Activated T-cell treated with anti-CD3 and anti-CD28 coated beads, Interleukin-2, amount 50 U/mL, for 24 hours (primary cell): Measurements from ENCODE around the gene TPSG1.

ENCODE experiments used
- DNase-seq: peaks from one replicate; pipeline ENCODE4 v3.0.0-alpha.2; 2020
- H3K27ac Mint-ChIP-seq: 2 replicates; pipeline ENCODE4 v1.8.0; 2020; ENCODE audit warnings: mild to moderate bottlenecking, mixed read lengths
- H3K27me3 Mint-ChIP-seq: 2 replicates; pipeline ENCODE4 v1.8.0; 2020; ENCODE audit warnings: mixed read lengths
- H3K36me3 Mint-ChIP-seq: 2 replicates; pipeline ENCODE4 v1.8.0; 2020; ENCODE audit warnings: low read depth, mixed read lengths
- H3K4me1 Mint-ChIP-seq: 2 replicates; pipeline ENCODE4 v1.8.0; 2020; ENCODE audit warnings: low read depth, mixed read lengths
- H3K4me3 Mint-ChIP-seq: 2 replicates; pipeline ENCODE4 v1.8.0; 2020; ENCODE audit warnings: mild to moderate bottlenecking, moderate library complexity, mixed read lengths
- H3K9me3 Mint-ChIP-seq: 2 replicates; pipeline ENCODE4 v1.8.0; 2020; ENCODE audit warnings: mixed read lengths

Gene TPSG1

DNA sequence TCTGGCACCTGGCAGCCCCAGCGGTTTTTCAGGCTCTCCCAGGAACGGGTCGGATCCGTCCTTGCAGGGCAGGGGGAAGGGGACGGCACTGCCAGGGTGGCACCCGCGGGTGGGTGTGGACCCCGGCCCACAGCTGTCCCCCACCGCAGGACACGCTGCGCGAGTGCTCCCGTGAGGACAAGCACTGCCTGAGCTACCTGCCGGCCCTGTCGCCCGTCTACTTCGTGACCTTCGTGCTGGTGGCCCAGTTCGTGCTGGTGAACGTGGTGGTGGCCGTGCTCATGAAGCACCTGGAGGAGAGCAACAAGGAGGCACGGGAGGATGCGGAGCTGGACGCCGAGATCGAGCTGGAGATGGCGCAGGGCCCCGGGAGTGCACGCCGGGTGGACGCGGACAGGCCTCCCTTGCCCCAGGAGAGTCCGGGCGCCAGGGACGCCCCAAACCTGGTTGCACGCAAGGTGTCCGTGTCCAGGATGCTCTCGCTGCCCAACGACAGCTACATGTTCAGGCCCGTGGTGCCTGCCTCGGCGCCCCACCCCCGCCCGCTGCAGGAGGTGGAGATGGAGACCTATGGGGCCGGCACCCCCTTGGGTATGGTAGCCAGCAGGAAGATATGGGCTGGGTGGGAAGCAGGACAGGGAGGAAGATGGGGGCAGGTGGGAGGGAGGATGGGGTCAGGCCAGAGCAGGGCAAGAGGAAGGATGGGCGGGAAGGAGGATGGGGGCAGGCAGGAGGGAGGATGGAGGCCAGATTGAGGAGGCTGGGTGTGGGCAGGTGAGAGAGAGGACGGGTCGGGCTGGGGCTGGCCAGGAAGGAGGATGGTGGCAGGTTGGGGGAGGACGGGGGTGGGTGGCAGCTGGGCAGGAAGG is 6.8 kb downstream of the TPSG1 start:
- H3K27me3 Mint-ChIP-seq = no peaks in the 10 kb centered on the region
- H3K9me3 Mint-ChIP-seq = no peaks in the 10 kb centered on the region
- no peaks in the 10 kb centered on the region for H3K4me1 Mint-ChIP-seq
- no peak for DNase-seq
- H3K4me3 Mint-ChIP-seq = no peak overlapping the region
- H3K36me3 Mint-ChIP-seq = no peaks in the 10 kb centered on the region
- H3K27ac Mint-ChIP-seq = no peak overlapping the region

DNA sequence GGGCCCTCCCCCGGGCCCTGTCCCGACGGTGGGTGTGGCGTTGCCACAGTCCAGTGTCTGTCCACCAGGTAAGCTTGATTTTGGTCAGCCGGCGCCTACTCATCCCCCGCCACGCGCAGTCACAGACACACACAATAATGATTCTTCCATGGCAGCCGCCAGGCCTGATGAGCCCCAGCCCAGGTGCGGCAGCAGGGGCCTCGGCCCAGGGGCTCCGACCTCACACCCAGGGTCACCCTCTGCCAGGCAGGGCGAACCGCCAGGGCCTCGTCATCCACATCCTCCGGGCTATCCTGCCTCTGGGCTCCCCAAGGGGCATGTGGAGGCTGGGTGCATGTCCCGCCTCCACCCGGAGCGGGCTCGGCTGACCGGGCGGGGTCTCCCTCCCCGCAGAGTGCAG is 7.5 kb downstream of the TPSG1 start:
- no peak overlapping the region for H3K4me3 Mint-ChIP-seq
- no peaks in the 10 kb centered on the region for H3K36me3 Mint-ChIP-seq
- no peak for DNase-seq
- no peaks in the 10 kb centered on the region for H3K27me3 Mint-ChIP-seq
- no peaks in the 10 kb centered on the region for H3K9me3 Mint-ChIP-seq
- H3K4me1 Mint-ChIP-seq = no peaks in the 10 kb centered on the region
- no peak overlapping the region for H3K27ac Mint-ChIP-seq

DNA sequence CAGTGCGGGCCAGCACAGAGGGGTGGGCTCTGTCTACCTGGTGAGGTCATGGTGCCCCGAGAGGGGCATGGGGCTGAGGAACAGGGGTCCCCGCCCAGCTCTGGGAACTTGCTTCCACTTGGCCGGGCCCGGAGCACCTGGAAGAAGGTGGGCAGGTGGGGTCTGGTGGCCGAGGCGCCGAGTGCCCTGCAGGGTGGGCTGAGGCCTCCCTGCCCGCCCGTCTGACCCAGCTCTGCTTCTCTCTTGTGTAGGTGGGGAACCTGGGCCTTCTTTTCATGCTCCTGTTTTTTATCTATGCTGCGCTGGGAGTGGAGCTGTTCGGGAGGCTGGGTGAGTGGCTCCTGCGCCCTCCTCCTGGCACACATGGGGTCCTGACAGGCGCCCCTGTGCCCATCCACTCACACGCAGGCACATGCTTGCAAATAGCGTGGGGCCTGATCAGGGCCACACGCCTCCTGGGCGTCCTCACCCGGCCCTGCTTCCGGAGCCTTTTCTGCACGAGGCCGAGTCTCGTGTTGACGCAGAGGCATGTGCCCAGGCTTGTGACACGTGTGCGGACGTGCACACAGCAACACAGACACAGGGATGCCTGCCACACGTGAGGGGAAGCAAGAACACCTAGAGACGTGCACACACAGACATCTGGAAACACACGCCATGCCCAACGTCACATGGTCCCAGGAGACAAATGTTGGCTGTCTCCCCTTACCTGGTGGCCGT is 8.2 kb downstream of the TPSG1 start:
- Mint-ChIP-seq H3K36me3 (no peaks in the 10 kb centered on the region), H3K27me3 (no peaks in the 10 kb centered on the region), H3K9me3 (no peaks in the 10 kb centered on the region), H3K4me3 (no peak overlapping the region), H3K27ac (no peak overlapping the region), H3K4me1 (no peaks in the 10 kb centered on the region)
- no peak for DNase-seq

DNA sequence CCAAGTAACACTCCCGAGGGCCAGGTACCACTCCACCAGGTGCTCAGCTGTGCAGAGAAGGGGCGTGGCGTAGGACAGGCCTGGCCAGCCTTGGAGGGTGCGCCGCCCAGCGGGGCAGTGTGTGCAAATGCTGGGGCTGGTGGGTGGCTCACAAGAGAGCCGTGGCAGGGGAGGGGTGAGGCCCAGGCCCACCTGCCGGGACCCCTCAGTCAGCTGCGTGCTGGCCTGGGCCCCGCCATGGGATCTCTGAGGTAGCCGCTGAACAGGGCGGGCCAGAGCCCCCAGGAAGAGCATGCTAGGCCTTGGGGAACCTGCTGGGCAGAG is 8.8 kb downstream of the TPSG1 start:
- Mint-ChIP-seq H3K4me3 (no peak overlapping the region), H3K36me3 (no peaks in the 10 kb centered on the region), H3K27ac (no peak overlapping the region), H3K27me3 (no peaks in the 10 kb centered on the region), H3K9me3 (no peaks in the 10 kb centered on the region), H3K4me1 (no peaks in the 10 kb centered on the region)
- no peak for DNase-seq

GRCh38 chr16:1215574-1216295 is 9.3 kb downstream of the TPSG1 start:
- Mint-ChIP-seq H3K4me1 (no peaks in the 10 kb centered on the region), H3K36me3 (no peaks in the 10 kb centered on the region), H3K9me3 (no peaks in the 10 kb centered on the region), H3K27me3 (no peaks in the 10 kb centered on the region), H3K27ac (no peak overlapping the region), H3K4me3 (no peak overlapping the region)
- no peak for DNase-seq

DNA sequence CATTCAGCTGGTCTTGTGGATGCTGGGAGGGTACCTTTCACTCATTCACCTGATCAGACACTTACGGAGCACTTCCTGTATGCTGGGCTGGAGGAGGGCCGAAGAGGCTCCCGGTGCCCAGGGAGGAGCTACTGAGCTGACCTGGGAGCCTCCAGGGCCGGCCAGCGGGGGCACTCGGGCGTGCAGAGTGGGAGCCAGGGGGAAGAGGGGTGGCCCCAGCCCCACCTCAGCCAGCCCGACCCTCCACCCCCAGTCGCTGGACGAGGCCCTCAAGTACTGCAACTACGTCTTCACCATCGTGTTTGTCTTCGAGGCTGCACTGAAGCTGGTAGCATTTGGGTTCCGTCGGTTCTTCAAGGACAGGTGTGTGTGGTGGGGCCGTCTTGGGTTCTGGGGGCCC is 10.3 kb downstream of the TPSG1 start:
- Mint-ChIP-seq H3K4me3 (no peak overlapping the region), H3K4me1 (no peaks in the 10 kb centered on the region), H3K9me3 (no peaks in the 10 kb centered on the region), H3K27me3 (no peaks in the 10 kb centered on the region), H3K36me3 (no peaks in the 10 kb centered on the region), H3K27ac (no peak overlapping the region)
- DNase-seq = no peak

DNA sequence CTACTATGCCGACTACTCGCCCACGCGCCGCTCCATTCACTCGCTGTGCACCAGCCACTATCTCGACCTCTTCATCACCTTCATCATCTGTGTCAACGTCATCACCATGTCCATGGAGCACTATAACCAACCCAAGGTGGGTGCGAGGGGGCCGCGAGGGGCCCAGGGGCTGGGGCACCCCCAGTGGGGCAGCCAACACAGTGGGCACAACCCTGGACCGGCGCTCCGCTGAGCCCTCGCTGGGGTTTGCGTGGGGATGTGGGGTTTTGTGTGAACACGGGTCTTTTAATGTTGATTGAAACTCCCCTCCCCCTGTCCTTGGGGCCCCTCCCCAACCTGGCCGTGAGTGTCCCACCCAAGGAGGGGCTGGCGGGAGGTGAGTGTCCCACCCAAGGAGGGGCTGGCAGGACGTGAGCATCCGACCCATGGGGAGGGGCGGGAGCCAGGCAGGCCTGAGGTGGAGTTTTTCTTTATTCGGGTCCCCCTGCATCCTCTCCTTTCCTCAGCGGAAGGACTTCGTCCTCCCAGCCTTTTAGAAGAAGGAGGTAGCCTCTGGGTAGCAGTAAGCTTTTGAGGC is 11.2 kb downstream of the TPSG1 start:
- Mint-ChIP-seq H3K27ac (no peak overlapping the region), H3K9me3 (no peaks in the 10 kb centered on the region), H3K4me1 (no peaks in the 10 kb centered on the region), H3K27me3 (no peaks in the 10 kb centered on the region), H3K4me3 (no peak overlapping the region), H3K36me3 (no peaks in the 10 kb centered on the region)
- DNase-seq = no peak

DNA sequence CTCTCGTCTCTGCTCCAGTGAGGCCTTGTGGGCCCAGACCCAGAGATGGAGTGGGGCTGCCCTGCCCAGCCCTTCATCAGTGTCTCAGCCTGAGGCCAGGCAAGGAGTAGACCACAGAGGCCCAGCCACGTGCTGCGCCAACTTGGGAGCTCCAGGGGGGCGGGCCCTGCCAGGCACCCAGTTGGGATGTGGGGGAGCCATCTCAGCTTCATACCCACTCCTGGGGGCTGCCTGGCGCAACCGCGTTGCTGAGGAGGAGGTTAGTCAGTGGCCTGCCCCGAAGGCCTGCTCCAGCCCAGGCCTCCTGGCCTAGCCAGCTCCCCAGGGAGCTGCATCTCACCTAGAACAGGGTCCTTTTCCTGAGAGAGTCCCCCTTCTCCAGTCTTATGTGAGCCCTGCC is 11.8 kb downstream of the TPSG1 start:
- no peaks in the 10 kb centered on the region for H3K9me3 Mint-ChIP-seq
- H3K27me3 Mint-ChIP-seq = no peaks in the 10 kb centered on the region
- H3K4me1 Mint-ChIP-seq = peaks cover 3% of the 10 kb centered on the region
- H3K27ac Mint-ChIP-seq = no peak overlapping the region
- no peak for DNase-seq
- H3K36me3 Mint-ChIP-seq = no peaks in the 10 kb centered on the region
- no peak overlapping the region for H3K4me3 Mint-ChIP-seq

DNA sequence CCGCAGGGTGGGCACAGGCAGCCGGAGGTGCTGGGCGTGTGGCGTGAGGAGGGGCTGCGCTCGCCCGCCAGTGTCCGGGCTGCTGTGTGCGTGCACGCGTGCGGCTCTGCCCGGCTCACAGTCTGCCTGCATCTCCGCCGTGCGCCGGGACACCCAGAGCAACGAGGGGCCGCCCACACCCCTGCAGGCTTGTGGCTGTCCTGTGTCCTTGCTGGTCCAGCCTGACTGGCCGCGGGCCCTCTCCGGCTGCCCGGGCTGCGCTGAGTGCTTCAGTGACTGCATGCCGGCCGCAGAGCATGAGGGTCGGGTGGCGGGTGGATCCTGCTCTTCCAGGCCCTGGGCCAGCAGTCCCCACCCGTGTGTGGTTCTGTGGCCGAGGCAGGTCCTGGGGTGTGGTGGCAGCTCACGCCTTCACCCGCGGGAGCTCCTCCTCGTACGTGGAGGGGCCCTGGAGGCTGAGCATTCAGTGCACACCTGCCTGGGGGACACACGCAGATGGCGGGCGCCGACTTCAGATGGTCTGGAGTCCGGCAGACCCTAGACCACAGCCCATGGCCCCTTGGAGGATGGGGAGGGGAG is 12.4 kb downstream of the TPSG1 start:
- no peaks in the 10 kb centered on the region for H3K36me3 Mint-ChIP-seq
- DNase-seq = no peak
- peaks cover 4% of the 10 kb centered on the region for H3K4me1 Mint-ChIP-seq
- H3K27ac Mint-ChIP-seq = no peak overlapping the region
- H3K9me3 Mint-ChIP-seq = no peaks in the 10 kb centered on the region
- no peaks in the 10 kb centered on the region for H3K27me3 Mint-ChIP-seq
- no peak overlapping the region for H3K4me3 Mint-ChIP-seq

DNA sequence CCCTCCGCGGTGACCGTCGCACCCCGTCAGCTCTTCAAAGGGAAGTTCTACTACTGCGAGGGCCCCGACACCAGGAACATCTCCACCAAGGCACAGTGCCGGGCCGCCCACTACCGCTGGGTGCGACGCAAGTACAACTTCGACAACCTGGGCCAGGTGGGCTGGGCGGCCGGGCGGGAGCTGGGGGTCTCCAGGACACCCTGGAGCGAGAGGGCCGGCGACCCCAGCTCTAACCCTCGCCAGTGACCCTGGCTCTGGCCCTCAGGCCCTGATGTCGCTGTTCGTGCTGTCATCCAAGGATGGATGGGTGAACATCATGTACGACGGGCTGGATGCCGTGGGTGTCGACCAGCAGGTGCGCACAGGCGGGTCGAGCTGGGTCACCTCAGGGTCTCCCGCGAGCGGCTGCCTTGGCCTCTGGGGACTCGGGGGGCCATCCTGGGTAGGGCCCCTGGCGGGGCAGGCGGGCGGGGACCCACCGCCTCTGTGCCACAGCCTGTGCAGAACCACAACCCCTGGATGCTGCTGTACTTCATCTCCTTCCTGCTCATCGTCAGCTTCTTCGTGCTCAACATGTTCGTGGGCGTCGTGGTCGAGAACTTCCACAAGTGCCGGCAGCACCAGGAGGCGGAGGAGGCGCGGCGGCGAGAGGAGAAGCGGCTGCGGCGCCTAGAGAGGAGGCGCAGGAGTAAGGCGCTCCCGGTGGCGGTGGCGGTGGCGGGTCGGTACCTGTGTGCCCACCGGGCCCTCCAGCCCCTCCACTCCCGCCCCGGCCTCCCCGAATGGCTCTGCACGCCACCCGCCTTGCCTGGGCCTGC is 13.4 kb downstream of the TPSG1 start:
- no peak overlapping the region for H3K27ac Mint-ChIP-seq
- DNase-seq = no peak
- H3K36me3 Mint-ChIP-seq = no peaks in the 10 kb centered on the region
- no peak overlapping the region for H3K4me3 Mint-ChIP-seq
- no peaks in the 10 kb centered on the region for H3K9me3 Mint-ChIP-seq
- H3K27me3 Mint-ChIP-seq = no peaks in the 10 kb centered on the region
- H3K4me1 Mint-ChIP-seq = peaks cover 4% of the 10 kb centered on the region

DNA sequence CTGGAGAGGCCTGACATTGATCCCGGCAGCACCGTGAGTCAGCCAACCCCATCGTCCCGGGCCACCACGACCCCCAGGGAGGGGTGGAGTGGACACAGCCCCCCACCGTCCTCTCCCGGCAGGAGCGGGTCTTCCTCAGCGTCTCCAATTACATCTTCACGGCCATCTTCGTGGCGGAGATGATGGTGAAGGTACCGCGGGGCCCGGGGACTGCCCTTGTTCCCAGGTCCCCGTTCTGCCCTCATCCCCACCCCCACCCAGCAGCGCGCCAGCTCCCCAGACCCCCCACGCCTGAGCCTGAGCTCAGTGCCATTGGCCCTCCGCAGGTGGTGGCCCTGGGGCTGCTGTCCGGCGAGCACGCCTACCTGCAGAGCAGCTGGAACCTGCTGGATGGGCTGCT is 14.6 kb downstream of the TPSG1 start:
- Mint-ChIP-seq H3K4me1 (peaks cover 4% of the 10 kb centered on the region), H3K9me3 (no peaks in the 10 kb centered on the region), H3K27ac (no peak overlapping the region), H3K27me3 (no peaks in the 10 kb centered on the region), H3K4me3 (no peak overlapping the region), H3K36me3 (no peaks in the 10 kb centered on the region)
- no peak for DNase-seq

GRCh38 chr16:1209081-1209480 is 16.0 kb downstream of the TPSG1 start:
- Mint-ChIP-seq H3K4me1 (peaks cover 4% of the 10 kb centered on the region), H3K9me3 (no peaks in the 10 kb centered on the region), H3K27ac (no peak overlapping the region), H3K4me3 (no peak overlapping the region), H3K27me3 (no peaks in the 10 kb centered on the region), H3K36me3 (no peaks in the 10 kb centered on the region)
- no peak for DNase-seq

GRCh38 chr16:1208239-1208830 is 16.7 kb downstream of the TPSG1 start:
- peak; percentile 36 for DNase-seq
- peaks cover 4% of the 10 kb centered on the region for H3K4me1 Mint-ChIP-seq
- peak overlapping the region; percentile 83 for H3K27ac Mint-ChIP-seq
- no peaks in the 10 kb centered on the region for H3K36me3 Mint-ChIP-seq
- H3K27me3 Mint-ChIP-seq = no peaks in the 10 kb centered on the region
- peak overlapping the region; percentile 27 for H3K4me3 Mint-ChIP-seq
- no peaks in the 10 kb centered on the region for H3K9me3 Mint-ChIP-seq
